ENCODE measurements around the gene CRAMP1.
"Not testable (repeated sequence)": the region's sequence is repeated elsewhere in the genome, so short reads cannot be mapped to it uniquely, and the experiment has no call there.

CRAMP1 gene

GRCh38 chr16:1690810-1691209, 78.7 kb downstream of the CRAMP1 start:
- no peak for DNase-seq

- DNase-seq, result no peak
These were observed 79.1 kb downstream of the CRAMP1 start for GRCh38 chr16:1691276-1691675.

GRCh38 chr16:1691956-1692355, 79.8 kb downstream of the CRAMP1 start:
- no peak for DNase-seq

- no peak for DNase-seq
These were observed 84.7 kb downstream of the CRAMP1 start for GRCh38 chr16:1696863-1697262.

- DNase-seq, result no peak
These were observed 86.5 kb downstream of the CRAMP1 start for GRCh38 chr16:1698680-1699079.

GRCh38 chr16:1700246-1700645, 88.1 kb downstream of the CRAMP1 start:
- no peak for DNase-seq

- DNase-seq, result no peak
These were observed 89.2 kb downstream of the CRAMP1 start for GRCh38 chr16:1701216-1701878.

- DNase-seq, result not testable (repeated sequence)
These were observed 93.1 kb downstream of the CRAMP1 start for GRCh38 chr16:1705324-1705687.

GRCh38 chr16:1705688-1706385, 93.7 kb downstream of the CRAMP1 start, which contains the start of gene MAPK8IP3:
TSS of gene MAPK8IP3 (plus strand) at chr16:1706195. CDS start at chr16:1706340, 145 bp downstream.
- DNase-seq, result peak; percentile 92

GRCh38 chr16:1706386-1707192, 94.4 kb downstream of the CRAMP1 start:
- DNase-seq, result peak; percentile 36 to 46

- DNase-seq, result peak in 1 of 2 experiments; percentile 19
These were observed 95.1 kb downstream of the CRAMP1 start for GRCh38 chr16:1707193-1707790.

- no peak for DNase-seq
These were observed 96.1 kb downstream of the CRAMP1 start for GRCh38 chr16:1708083-1708767.

- DNase-seq, result no peak
These were observed 96.6 kb downstream of the CRAMP1 start for GRCh38 chr16:1708768-1709180.

GRCh38 chr16:1709356-1709755, 97.2 kb downstream of the CRAMP1 start:
- no peak for DNase-seq

GRCh38 chr16:1710811-1711507, 98.8 kb downstream of the CRAMP1 start:
- no peak for DNase-seq

GRCh38 chr16:1712791-1713261, 100.7 kb downstream of the CRAMP1 start:
- no peak for DNase-seq

- no peak for DNase-seq
These were observed 101.2 kb downstream of the CRAMP1 start for GRCh38 chr16:1713331-1713730.

- no peak for DNase-seq
These were observed 101.8 kb downstream of the CRAMP1 start for GRCh38 chr16:1713933-1714332.

GRCh38 chr16:1715220-1715619, 103.1 kb downstream of the CRAMP1 start:
- no peak for DNase-seq

GRCh38 chr16:1718236-1718635, 106.1 kb downstream of the CRAMP1 start:
- DNase-seq, result not testable (repeated sequence)

- not testable (repeated sequence) for DNase-seq
These were observed 107.5 kb downstream of the CRAMP1 start for GRCh38 chr16:1719559-1720229.
